ENCODE measurements around the gene COLEC11. TPM values are rescaled to one million over a fixed set of nuclear protein-coding genes. Genes with fewer than 3 reads are reported as not detected.

COLEC11 gene
- total and polyA plus RNA-seq, 2 of the 13 experiments (the other 11 are each of a cell fraction or from before 2014, with no cell fraction given): 1.5 to 3.0 TPM

DNA sequence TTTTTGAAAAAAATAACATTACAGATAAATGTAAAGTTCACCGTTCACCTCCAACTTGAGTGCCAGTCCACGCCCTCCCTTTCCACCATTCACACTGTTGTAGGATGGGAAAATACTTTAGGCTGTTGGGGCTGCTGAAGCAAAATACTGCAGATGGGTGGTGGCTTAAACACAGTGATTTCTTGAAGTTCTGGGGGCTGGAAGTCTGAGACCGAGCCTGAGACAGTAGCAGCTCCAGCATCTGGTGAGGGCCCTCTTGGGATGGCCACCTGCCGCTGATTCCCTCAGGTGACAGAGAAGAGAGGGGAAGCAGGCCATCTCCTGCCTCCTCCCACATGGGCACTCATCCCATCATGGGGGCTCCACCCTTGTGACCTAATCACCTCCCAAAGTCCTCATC lies 80.8 kb downstream of the COLEC11 start:
- Histone ChIP-seq H2AFZ (ENCODE audit: low read length) (no peak overlapping the region), H3K27ac (ENCODE audit: extremely low read length, insufficient read depth, low read length) (no peak overlapping the region), H3K9me3 (ENCODE audit: low read length) (no peaks in the 10 kb centered on the region), H3K36me3 (replicated peaks in 1 of 2; ENCODE audit: control insufficient read depth in 1 of 2, insufficient read depth in 2 of 2, low read length in 2 of 2) (no peaks in the 10 kb centered on the region), H4K20me1 (ENCODE audit: insufficient read depth, low read length) (no peaks in the 10 kb centered on the region), H3K4me1 (ENCODE audit: insufficient read depth, low read length) (peaks cover 13% of the 10 kb centered on the region), H3K27me3 (ENCODE audit: control insufficient read depth in 1 of 2, insufficient read depth in 2 of 2, low read length in 2 of 2) (peaks cover 3 to 41% of the 10 kb centered on the region in 2 experiments; a peak in 3 of 5 replicates), H3K4me2 (ENCODE audit: low read depth, low read length) (no peak overlapping the region), H3K79me2 (ENCODE audit: insufficient read depth, low read length) (no peaks in the 10 kb centered on the region), H3K4me3 (replicated peaks in 1 of 3; ENCODE audit: insufficient read depth in 1 of 3, low read depth in 2 of 3, low read length in 3 of 3) (no peak overlapping the region), H3K9ac (ENCODE audit: insufficient read depth, low read depth, low read length) (no peak overlapping the region)
- no peak for TF ChIP-seq SRSF4 (IDR thresholded peaks at IDR 0.05; ENCODE audit: low read depth, low read length, poor library complexity, severe bottlenecking)
- no peak for TF ChIP-seq REL (CRISPR knock-in tag; conservative IDR thresholded peaks at IDR 0.05)
- TF ChIP-seq ZNF335 (CRISPR knock-in tag; IDR thresholded peaks at IDR 0.05): no peak
- no peak for TF ChIP-seq ZNF512B (CRISPR knock-in tag; IDR thresholded peaks at IDR 0.05; ENCODE audit: borderline replicate concordance)
- no peak for TF ChIP-seq HOXA3 (CRISPR knock-in tag; IDR thresholded peaks at IDR 0.05)
- no peak for TF ChIP-seq ZNF501 (CRISPR knock-in tag; IDR thresholded peaks at IDR 0.05)
- TF ChIP-seq THRA (CRISPR knock-in tag; IDR thresholded peaks at IDR 0.05; ENCODE audit: borderline replicate concordance): no peak
- no peak for TF ChIP-seq NFATC3 (CRISPR knock-in tag; IDR thresholded peaks at IDR 0.05)
- TF ChIP-seq CHD4 (IDR thresholded peaks at IDR 0.05; ENCODE audit: borderline replicate concordance, low read length): no peak
- TF ChIP-seq RCOR2 (CRISPR knock-in tag; IDR thresholded peaks at IDR 0.05): no peak
- TF ChIP-seq ZNF44 (CRISPR knock-in tag; IDR thresholded peaks at IDR 0.05): no peak
- no peak for TF ChIP-seq ZNF256 (CRISPR knock-in tag; conservative IDR thresholded peaks at IDR 0.05)
- no peak for TF ChIP-seq NR0B2 (CRISPR knock-in tag; IDR thresholded peaks at IDR 0.05)
- no peak for TF ChIP-seq GZF1 (CRISPR knock-in tag; IDR thresholded peaks at IDR 0.05)
- TF ChIP-seq HDAC6 (IDR thresholded peaks at IDR 0.05; ENCODE audit: low read depth, low read length): no peak
- TF ChIP-seq MAZ (IDR thresholded peaks at IDR 0.05; ENCODE audit: borderline replicate concordance, low read depth, low read length): no peak
- TF ChIP-seq MAZ (CRISPR knock-in tag; IDR thresholded peaks at IDR 0.05; ENCODE audit: low read depth): no peak
- BruUV-seq (replicated peaks): no TSS peak
- POLR2A ChIA-PET: no interaction called here
- no peak for DNase-seq (ENCODE audit: low spot score)
- 26% methylated on average over 3 of the region's 4 CpGs for WGBS (ENCODE audit: low lambda C conversion rate)
- in situ Hi-C loops (cut with HindIII; ENCODE audit: extremely low pct_ligation_motif_present, low pct_unique_long_range_greater_than_20kb): no loop called here
- FAIRE-seq: no peak
- CTCF ChIA-PET (ENCODE audit: low intra/inter-chr PET ratio, low total read pairs): no interaction called here
- no peak for ATAC-seq
- intact Hi-C loops (cut with micrococcal nuclease; ENCODE audit: unreplicated experiment): no loop called here
